Smooth muscle cell (in vitro differentiated cells): ENCODE data around the gene ZFHX2. TPM values are rescaled to one million over a fixed set of nuclear protein-coding genes. Genes with fewer than 3 reads are reported as not detected.

Experiments used
- DNase-seq: peaks from one replicate; lab custom pipeline; 2025; ENCODE audit not compliant: unreplicated experiment; lab: John Stamatoyannopoulos, UW
- H2AFZ ChIP-seq: fragments of 200-600 bp; sonication (generic); 2 replicates; pipeline ENCODE4 v1.6.0; 2016; ENCODE audit warnings: antibody characterized with exemption, low read depth, mild to moderate bottlenecking
- H3F3A ChIP-seq: fragments of 200-600 bp; sonication (generic); 2 replicates; pipeline ENCODE4 v1.6.0; 2017; ENCODE audit warnings: antibody characterized with exemption, low read depth
- H3K27ac ChIP-seq: fragments of 200-600 bp; sonication (generic); 2 replicates; pipeline ENCODE4 v1.5.1; 2016; ENCODE audit warnings: low read depth, mild to moderate bottlenecking
- H3K27me3 ChIP-seq: fragments of 200-600 bp; sonication (generic); 2 replicates; pipeline ENCODE4 v1.6.1; 2016; ENCODE audit warnings: low read depth, mild to moderate bottlenecking
- H3K36me3 ChIP-seq: fragments of 200-600 bp; sonication (generic); 2 replicates; pipeline ENCODE4 v1.5.1; 2016; ENCODE audit warnings: low read depth
- H3K4me1 ChIP-seq: fragments of 200-600 bp; sonication (generic); 2 replicates; pipeline ENCODE4 v1.5.1; 2016; ENCODE audit warnings: low read depth
- H3K4me2 ChIP-seq: fragments of 200-600 bp; sonication (generic); 2 replicates; pipeline ENCODE4 v1.6.0; 2016; ENCODE audit warnings: mild to moderate bottlenecking
- H3K4me3 ChIP-seq: fragments of 200-600 bp; sonication (generic); 2 replicates; pipeline ENCODE4 v1.5.1; 2016; ENCODE audit warnings: mild to moderate bottlenecking
- H3K79me2 ChIP-seq: fragments of 200-600 bp; sonication (generic); 2 replicates; pipeline ENCODE4 v1.6.0; 2016; ENCODE audit warnings: low read depth, mild to moderate bottlenecking
- H3K9ac ChIP-seq: fragments of 200-600 bp; sonication (generic); 2 replicates; pipeline ENCODE4 v1.6.0; 2016; ENCODE audit warnings: low read depth
- H3K9me3 ChIP-seq: fragments of 200-600 bp; sonication (generic); replicated peaks from 2 replicates; pipeline ENCODE4 v1.5.1; 2016; ENCODE audit warnings: low read depth
- H4K20me1 ChIP-seq: fragments of 200-600 bp; sonication (generic); 2 replicates; pipeline ENCODE4 v1.6.0; 2016; ENCODE audit warnings: low read depth
- WGBS: methylation state at CpG from one replicate; pipeline ENCODE4 v1.1.7; 2016; ENCODE audit warnings: low lambda C conversion rate; 5-methylcytosine and 5-hydroxymethylcytosine counted together
- polyA plus RNA-seq: library from polyadenylated mRNA; unstranded; fragments of >200 nt; fragmentation: Nextera tagmentation; extraction: Ambion mirVana; gene quantifications from 2 replicates; pipeline ENCODE4 v1.2.1, GENCODE V29; 2016
- total RNA-seq: library from RNA; depleted of rRNA; stranded (reverse); fragments of >200 nt; gene quantifications from 2 replicates; pipeline ENCODE4 v1.2.3, GENCODE V29; 2014
- TF ChIP-seq, protein P1 (sequence below): fragments of 200-600 bp; sonication (generic); IDR thresholded peaks from 2 replicates; pipeline ENCODE4 v1.5.1; 2017; ENCODE audit warnings: borderline replicate concordance, mild to moderate bottlenecking, antibody characterized with exemption; ENCODE audit not compliant: insufficient read depth, poor library complexity, severe bottlenecking

ZFHX2 gene
- total and polyA plus RNA-seq, 2 experiments from 2014 or later = 0.27 to 1.4 TPM

- Histone ChIP-seq H3K79me2 (no peaks in the 10 kb centered on the region), H3K4me3 (no peak overlapping the region), H3K9ac (no peak overlapping the region), H3F3A (peaks cover 6% of the 10 kb centered on the region), H4K20me1 (no peaks in the 10 kb centered on the region), H3K9me3 (no peaks in the 10 kb centered on the region), H2AFZ (no peak overlapping the region), H3K4me2 (no peak overlapping the region), H3K4me1 (peaks cover 23% of the 10 kb centered on the region), H3K27me3 (no peaks in the 10 kb centered on the region), H3K36me3 (no peaks in the 10 kb centered on the region), H3K27ac (no peak overlapping the region)
- no peak for DNase-seq
- TF ChIP-seq, protein P1, sequence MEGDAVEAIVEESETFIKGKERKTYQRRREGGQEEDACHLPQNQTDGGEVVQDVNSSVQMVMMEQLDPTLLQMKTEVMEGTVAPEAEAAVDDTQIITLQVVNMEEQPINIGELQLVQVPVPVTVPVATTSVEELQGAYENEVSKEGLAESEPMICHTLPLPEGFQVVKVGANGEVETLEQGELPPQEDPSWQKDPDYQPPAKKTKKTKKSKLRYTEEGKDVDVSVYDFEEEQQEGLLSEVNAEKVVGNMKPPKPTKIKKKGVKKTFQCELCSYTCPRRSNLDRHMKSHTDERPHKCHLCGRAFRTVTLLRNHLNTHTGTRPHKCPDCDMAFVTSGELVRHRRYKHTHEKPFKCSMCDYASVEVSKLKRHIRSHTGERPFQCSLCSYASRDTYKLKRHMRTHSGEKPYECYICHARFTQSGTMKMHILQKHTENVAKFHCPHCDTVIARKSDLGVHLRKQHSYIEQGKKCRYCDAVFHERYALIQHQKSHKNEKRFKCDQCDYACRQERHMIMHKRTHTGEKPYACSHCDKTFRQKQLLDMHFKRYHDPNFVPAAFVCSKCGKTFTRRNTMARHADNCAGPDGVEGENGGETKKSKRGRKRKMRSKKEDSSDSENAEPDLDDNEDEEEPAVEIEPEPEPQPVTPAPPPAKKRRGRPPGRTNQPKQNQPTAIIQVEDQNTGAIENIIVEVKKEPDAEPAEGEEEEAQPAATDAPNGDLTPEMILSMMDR = no peak
- WGBS = 97% methylated on average over 13 of the region's 13 CpGs
These were observed 12.7 kb upstream of the ZFHX2 start for GRCh38 chr14:23564181-23564812.

DNA sequence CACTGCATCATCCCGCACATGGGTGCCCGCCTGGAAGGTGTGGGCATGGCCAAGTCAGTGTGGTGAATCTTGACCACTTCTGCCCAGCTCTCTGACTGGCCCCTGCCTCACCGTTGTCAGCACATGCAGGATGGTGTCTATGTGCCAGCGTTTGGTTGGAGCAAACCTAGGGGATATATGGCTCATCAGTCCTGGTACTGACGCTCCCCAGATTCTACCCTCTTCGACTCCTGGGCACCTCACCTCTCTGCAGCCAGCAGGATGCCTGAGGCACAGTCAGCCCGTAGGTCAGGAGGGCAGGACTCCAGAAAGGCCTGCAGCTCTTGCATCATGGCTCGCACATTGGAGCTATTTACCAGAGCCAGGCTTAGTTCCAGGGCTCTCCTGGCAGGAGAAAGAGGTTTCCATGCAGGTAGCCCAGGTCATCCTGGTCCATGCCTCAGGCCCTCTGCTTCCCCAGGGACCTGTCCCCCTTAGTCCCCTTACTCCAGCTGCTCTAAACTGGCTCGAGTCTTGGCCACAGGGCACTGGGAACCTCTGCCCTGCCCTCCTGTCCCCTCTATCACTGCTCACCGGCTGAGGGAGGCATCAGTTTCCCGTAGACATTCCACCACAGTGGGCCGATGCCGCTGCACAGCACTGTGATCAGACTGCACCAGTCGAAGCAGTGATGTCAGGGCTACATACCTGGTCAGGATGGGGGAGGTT, 12.1 kb upstream of the ZFHX2 start:
- TF ChIP-seq, protein P1 = no peak
- no peak overlapping the region for H3K27ac ChIP-seq
- no peak overlapping the region for H3K4me2 ChIP-seq
- H3K9me3 ChIP-seq = no peaks in the 10 kb centered on the region
- H3K79me2 ChIP-seq = no peaks in the 10 kb centered on the region
- no peaks in the 10 kb centered on the region for H3K27me3 ChIP-seq
- H3K4me3 ChIP-seq = no peak overlapping the region
- peaks cover 18% of the 10 kb centered on the region for H3K4me1 ChIP-seq
- DNase-seq = no peak
- WGBS = 93% methylated on average over 14 of the region's 14 CpGs
- no peaks in the 10 kb centered on the region for H4K20me1 ChIP-seq
- no peak overlapping the region for H3K9ac ChIP-seq
- no peak overlapping the region for H2AFZ ChIP-seq
- H3F3A ChIP-seq = peaks cover 3% of the 10 kb centered on the region
- no peaks in the 10 kb centered on the region for H3K36me3 ChIP-seq

- H3K36me3 ChIP-seq = no peaks in the 10 kb centered on the region
- no peaks in the 10 kb centered on the region for H4K20me1 ChIP-seq
- no peak overlapping the region for H2AFZ ChIP-seq
- peaks cover 3% of the 10 kb centered on the region for H3F3A ChIP-seq
- H3K9me3 ChIP-seq = no peaks in the 10 kb centered on the region
- H3K4me2 ChIP-seq = no peak overlapping the region
- H3K27me3 ChIP-seq = no peaks in the 10 kb centered on the region
- H3K9ac ChIP-seq = no peak overlapping the region
- no peak for DNase-seq
- H3K27ac ChIP-seq = no peak overlapping the region
- H3K4me1 ChIP-seq = peaks cover 12% of the 10 kb centered on the region
- H3K4me3 ChIP-seq = no peak overlapping the region
- TF ChIP-seq, protein P1 = peak; percentile 93
- H3K79me2 ChIP-seq = no peaks in the 10 kb centered on the region
- 100% methylated on average over 2 of the region's 2 CpGs for WGBS
These were observed 11.4 kb upstream of the ZFHX2 start for GRCh38 chr14:23562822-23563472.
